ENCODE data around the gene LRRC27. TPM values are rescaled to one million over a fixed set of nuclear protein-coding genes. Genes with fewer than 3 reads are reported as not detected.

Gene LRRC27
- total RNA-seq, 1 experiment from 2014 or later, result 4.1 TPM

DNA sequence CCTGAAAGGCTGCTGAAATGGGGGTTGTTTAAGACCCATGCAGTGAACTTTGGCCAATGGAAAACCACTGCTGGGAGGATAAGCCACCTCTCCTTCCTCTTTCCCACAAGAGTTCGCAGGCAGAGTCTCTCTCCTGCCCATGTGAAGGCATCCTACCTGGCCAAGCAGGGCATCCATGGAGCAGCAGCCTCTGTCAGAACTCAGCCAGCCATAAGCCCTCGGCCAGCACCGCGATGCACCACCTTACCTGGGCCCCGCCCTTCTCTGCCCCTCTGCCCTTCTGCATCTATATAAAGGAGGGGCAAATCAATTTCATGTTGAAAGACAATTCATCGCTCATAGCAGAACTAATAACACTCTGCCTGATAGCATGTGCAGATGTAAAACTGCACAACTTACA, 18.1 kb upstream of the LRRC27 start:
- no peaks in the 10 kb centered on the region for H3K9me3 ChIP-seq (ENCODE audit: control insufficient read depth in 1 of 2, insufficient read depth in 1 of 2, low read depth in 1 of 2, low read length in 2 of 2)
- intact Hi-C loops (cut with micrococcal nuclease), result no loop called here
- H3K9ac ChIP-seq (ENCODE audit: low read length), result no peak overlapping the region
- no peak for ATAC-seq
- H3K27ac ChIP-seq (ENCODE audit: low read depth, low read length), result no peak overlapping the region
- H3K27me3 ChIP-seq (ENCODE audit: insufficient read depth, low read length), result no peaks in the 10 kb centered on the region
- H3K4me1 ChIP-seq (ENCODE audit: control insufficient read depth in 1 of 2, insufficient read depth in 2 of 2, low read length in 2 of 2), result peaks cover 10 to 18% of the 10 kb centered on the region in 2 experiments
- no peak overlapping the region for H3K4me3 ChIP-seq (replicated peaks in 1 of 2; ENCODE audit: low read depth in 1 of 2, low read length in 2 of 2)
- no TSS peak for BruUV-seq (replicated peaks)
- DNase-seq (ENCODE audit: low read depth, low spot score), result no peak
- TF ChIP-seq TCF7L2 (IDR thresholded peaks at IDR 0.05; ENCODE audit: borderline replicate concordance, extremely low read depth, insufficient read depth, insufficient read length) (no peak), EZH2 (IDR thresholded peaks at IDR 0.05) (no peak), SIN3A (IDR thresholded peaks at IDR 0.05; ENCODE audit: low read depth) (no peak), ZFX (IDR thresholded peaks at IDR 0.05) (no peak), CEBPB (IDR thresholded peaks at IDR 0.05; ENCODE audit: low read depth) (no peak), POLR2AphosphoS5 (IDR thresholded peaks at IDR 0.05; ENCODE audit: low read depth, low read length) (no peak), CTCF (IDR thresholded peaks at IDR 0.05 in 2 of 3, conservative IDR thresholded peaks at IDR 0.05 in 1 of 3; ENCODE audit: borderline replicate concordance in 1 of 3, insufficient read depth in 1 of 3, low read depth in 2 of 3, low read length in 2 of 3) (no peak), CBX3 (IDR thresholded peaks at IDR 0.05; ENCODE audit: low read depth) (no peak), EGR1 (IDR thresholded peaks at IDR 0.05; ENCODE audit: low read depth) (no peak), ZNF274 (IDR thresholded peaks at IDR 0.05; ENCODE audit: low read depth, low read length) (no peak), POLR2A (IDR thresholded peaks at IDR 0.05; ENCODE audit: borderline replicate concordance, extremely low read depth, insufficient read depth, insufficient read length) (no peak), RAD21 (IDR thresholded peaks at IDR 0.05; ENCODE audit: low read depth) (no peak)
- TF ChIP-seq, protein P1, sequence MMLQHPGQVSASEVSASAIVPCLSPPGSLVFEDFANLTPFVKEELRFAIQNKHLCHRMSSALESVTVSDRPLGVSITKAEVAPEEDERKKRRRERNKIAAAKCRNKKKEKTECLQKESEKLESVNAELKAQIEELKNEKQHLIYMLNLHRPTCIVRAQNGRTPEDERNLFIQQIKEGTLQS (IDR thresholded peaks at IDR 0.05), result no peak
- POLR2A ChIA-PET, result no interaction called here
- CTCF ChIA-PET, result no interaction called here
- RAD21 ChIA-PET (ENCODE audit: low non-redundant PET in 1 of 2, low total read pairs in 2 of 2, uncharacterized antibody in 2 of 2, unreplicated experiment in 2 of 2), result no interaction called here
- no peak overlapping the region for H3K4me2 ChIP-seq (ENCODE audit: low read length)
- H2AFZ ChIP-seq (ENCODE audit: low read depth, low read length, poor library complexity, severe bottlenecking), result no peak overlapping the region
- no peaks in the 10 kb centered on the region for H3K79me2 ChIP-seq (ENCODE audit: insufficient read depth, low read length)
- H4K20me1 ChIP-seq (ENCODE audit: insufficient read depth), result no peaks in the 10 kb centered on the region
- no peaks in the 10 kb centered on the region for H3K9me2 ChIP-seq (ENCODE audit: insufficient read depth)
- H3K36me3 ChIP-seq (ENCODE audit: control insufficient read depth in 1 of 2, insufficient read depth in 2 of 2, low read length in 2 of 2), result no peaks in the 10 kb centered on the region
